HepG2 (cell line): Measurements from ENCODE around the gene TCEAL3. TPM values are rescaled to one million over a fixed set of nuclear protein-coding genes. Genes with fewer than 3 reads are reported as not detected.

Source experiments
- ATAC-seq: fragments of 200-7000 bp; cut with Tn5 transposase; 3 replicates; pipeline ENCODE4 v1.9.1; 2020; ENCODE audit warnings: mild to moderate bottlenecking, moderate library complexity
- BruUV-seq: library from RNA; stranded (reverse); fragments of 400-500 nt; replicated peaks from 2 replicates; lab custom pipeline; 2021; lab: Mats Ljungman, UMichigan
- CTCF ChIA-PET: fragments of 300-600 bp; formaldehyde crosslinking; extraction: SDS; loops from one replicate; lab custom pipeline; 2021; ENCODE audit warnings: low total read pairs, inconsistent platforms, low intra/inter-chr PET ratio; lab: Yijun Ruan, JAX
- POLR2A ChIA-PET: fragments of 350-600 bp; sonication (Branson Sonifier 250); formaldehyde crosslinking; loops from one replicate; lab custom pipeline; 2020; ENCODE audit warnings: antibody characterized with exemption, inconsistent platforms; lab: Yijun Ruan, JAX
- DNase-seq: peaks from one replicate; pipeline ENCODE4 v3.0.0-alpha.2; 2015; ENCODE audit warnings: low spot score
- FAIRE-seq: peaks from 3 replicates; lab custom pipeline; 2011; peaks lifted over from hg19 to GRCh38; lab: Jason Lieb, UNC
- H2AFZ ChIP-seq: one replicate; pipeline ENCODE4 v1.6.1; 2011; ENCODE audit warnings: low read length, inconsistent platforms
- H3K27ac ChIP-seq: fragments of 300-600 bp; 3 replicates; pipeline ENCODE4 v1.8.0; 2011; ENCODE audit warnings: mixed run types, mild to moderate bottlenecking, mixed read lengths, low read length, inconsistent platforms; ENCODE audit not compliant: insufficient read depth; ENCODE audit errors: extremely low read length
- H3K27me3 ChIP-seq, 2 experiments: fragments of 200-600 bp in 1 of 2; 2 replicates in 1 of 2; 3 replicates in 1 of 2; pipeline versions ENCODE4 v1.6.0 to v1.8.0; 2011; ENCODE audit warnings: low read length in 2 of 2, mild to moderate bottlenecking in 2 of 2, moderate library complexity in 2 of 2, inconsistent platforms in 1 of 2; ENCODE audit not compliant: insufficient read depth in 2 of 2, control insufficient read depth in 1 of 2
- H3K36me3 ChIP-seq, 2 experiments: fragments of 200-600 bp in 1 of 2; replicated peaks in 1 of 2; 2 replicates in 1 of 2; 3 replicates in 1 of 2; pipeline versions ENCODE4 v1.5.1 to v1.8.0; 2011; ENCODE audit warnings: low read length in 2 of 2, inconsistent platforms in 1 of 2; ENCODE audit not compliant: insufficient read depth in 2 of 2, control insufficient read depth in 1 of 2
- H3K4me1 ChIP-seq: 2 replicates; pipeline ENCODE4 v1.5.1; 2012; ENCODE audit warnings: low read length, inconsistent platforms; ENCODE audit not compliant: insufficient read depth
- H3K4me2 ChIP-seq: 2 replicates; pipeline ENCODE4 v1.6.0; 2011; ENCODE audit warnings: low read depth, low read length, inconsistent platforms
- H3K4me3 ChIP-seq, 3 experiments: fragments of 200-600 bp in 1 of 3; sonication (generic), shearing (Covaris generic) in 1 of 3; replicated peaks in 1 of 3; 2 replicates each; pipeline ENCODE4 v1.5.1; 2011 to 2016; ENCODE audit warnings: low read length in 3 of 3, inconsistent platforms in 2 of 3, low read depth in 2 of 3, mild to moderate bottlenecking in 2 of 3, control low read depth in 1 of 3, mixed read lengths in 1 of 3; ENCODE audit not compliant: insufficient read depth in 1 of 3
- H3K79me2 ChIP-seq: one replicate; pipeline ENCODE4 v1.6.1; 2011; ENCODE audit warnings: low read length, inconsistent platforms; ENCODE audit not compliant: insufficient read depth
- H3K9ac ChIP-seq: 2 replicates; pipeline ENCODE4 v1.6.0; 2011; ENCODE audit warnings: mild to moderate bottlenecking, low read depth, low read length, inconsistent platforms; ENCODE audit not compliant: insufficient read depth
- H3K9me3 ChIP-seq: 2 replicates; pipeline ENCODE4 v1.5.1; 2012; ENCODE audit warnings: mild to moderate bottlenecking, low read length
- H4K20me1 ChIP-seq: 2 replicates; pipeline ENCODE4 v1.6.0; 2011; ENCODE audit warnings: inconsistent platforms, mild to moderate bottlenecking, low read length, moderate library complexity; ENCODE audit not compliant: insufficient read depth
- ESRRA ChIP-seq: sonication (generic); formaldehyde crosslinking; IDR thresholded peaks from 2 replicates; pipeline ENCODE4 v1.5.1; 2020; ENCODE audit warnings: mild to moderate bottlenecking, low read depth, missing genetic modification reagents
- EZH2 ChIP-seq: conservative IDR thresholded peaks from 2 replicates; pipeline ENCODE4 v1.6.1; 2012; ENCODE audit warnings: mild to moderate bottlenecking, low read depth, low read length, moderate library complexity
- GABPA ChIP-seq, 2 experiments: IDR thresholded peaks; 2 replicates each; pipeline ENCODE4 v1.6.1; 2011 to 2016; ENCODE audit warnings: low read depth in 2 of 2, low read length in 1 of 2, missing biosample characterization in 1 of 2, missing genetic modification characterization in 1 of 2
- HDAC1 ChIP-seq: sonication (generic); formaldehyde crosslinking; IDR thresholded peaks from 2 replicates; pipeline ENCODE4 v1.5.1; 2020; ENCODE audit warnings: mild to moderate bottlenecking, missing genetic modification reagents
- IRX3 ChIP-seq: sonication (generic); formaldehyde crosslinking; IDR thresholded peaks from 2 replicates; pipeline ENCODE4 v1.8.1; 2023; ENCODE audit warnings: mild to moderate bottlenecking, low read depth, missing genetic modification reagents, borderline replicate concordance
- KMT2A ChIP-seq: sonication (generic); formaldehyde crosslinking; IDR thresholded peaks from 2 replicates; pipeline ENCODE4 v1.4.0; 2020; ENCODE audit warnings: missing genetic modification reagents
- NFE2L1 ChIP-seq: sonication (generic); formaldehyde crosslinking; IDR thresholded peaks from 2 replicates; pipeline ENCODE4 v1.4.0; 2020; ENCODE audit warnings: missing genetic modification reagents, mild to moderate bottlenecking, borderline replicate concordance
- PATZ1 ChIP-seq: sonication (generic); formaldehyde crosslinking; IDR thresholded peaks from 2 replicates; pipeline ENCODE4 v1.4.0; 2020; ENCODE audit warnings: missing genetic modification reagents
- RBM39 ChIP-seq: fragments of 200-400 bp; formaldehyde crosslinking; IDR thresholded peaks from one replicate; pipeline ENCODE4 v1.6.1; 2018; ENCODE audit warnings: antibody characterized with exemption, mild to moderate bottlenecking, low read depth, low read length; ENCODE audit not compliant: poor library complexity, severe bottlenecking
- RFX5 ChIP-seq: IDR thresholded peaks from 2 replicates; pipeline ENCODE4 v1.6.1; 2011; ENCODE audit warnings: low read depth, low read length, improper control_type of control experiment
- SKI ChIP-seq: fragments of 450-650 bp; IDR thresholded peaks from one replicate; pipeline ENCODE4 v1.6.1; 2018; ENCODE audit warnings: mild to moderate bottlenecking; ENCODE audit not compliant: partially characterized antibody
- TOE1 ChIP-seq: sonication (generic); formaldehyde crosslinking; IDR thresholded peaks from 2 replicates; pipeline ENCODE4 v1.4.0; 2020; ENCODE audit warnings: mild to moderate bottlenecking, missing genetic modification reagents
- WGBS: methylation state at CpG from one replicate; pipeline ENCODE4 v1.1.6; 2017; ENCODE audit warnings: low lambda C conversion rate; 5-methylcytosine and 5-hydroxymethylcytosine counted together
- in situ Hi-C: cut with HindIII; loops from 2 replicates; pipeline ENCODE4 v1.10.0; 2017; ENCODE audit warnings: low pct_unique_long_range_greater_than_20kb; ENCODE audit not compliant: extremely low pct_ligation_motif_present
- intact Hi-C: fragments of 100-400 bp; cut with micrococcal nuclease; formaldehyde crosslinking; loops from one replicate; pipeline ENCODE4 v1.10.0; 2022; ENCODE audit not compliant: unreplicated experiment
- polyA plus RNA-seq, 8 experiments: library from polyadenylated mRNA; depleted of rRNA in 3 of 8; stranded (reverse) in 7 of 8; unstranded in 1 of 8; fragments of >200 nt; fragmentation: Illumina TruSeq in 4 of 8; extraction: Trizol in 4 of 8; gene quantifications; 2 replicates each; pipeline versions ENCODE4 v1.2.1 to v1.2.3, GENCODE V29; 2011 to 2016; ENCODE audit warnings: low read depth in 4 of 8, missing spikeins in 1 of 8, mixed read lengths in 1 of 8; ENCODE audit not compliant: insufficient read depth in 1 of 8
- total RNA-seq, 5 experiments: library from RNA; depleted of rRNA; stranded (reverse); fragments of >200 nt; fragmentation: Illumina TruSeq; extraction: Trizol; gene quantifications; 2 replicates each; pipeline ENCODE4 v1.2.3, GENCODE V29; 2016; ENCODE audit warnings: low read depth in 1 of 5
- TF ChIP-seq, protein P1 (sequence below): sonication (generic); formaldehyde crosslinking; IDR thresholded peaks from 2 replicates; pipeline ENCODE4 v1.5.0; 2020; ENCODE audit warnings: missing genetic modification reagents
- TF ChIP-seq, protein P2 (sequence below): IDR thresholded peaks from 2 replicates; pipeline ENCODE4 v1.4.0; 2020; ENCODE audit warnings: mild to moderate bottlenecking, missing genetic modification reagents
- TF ChIP-seq, protein P3 (sequence below): sonication (generic); formaldehyde crosslinking; IDR thresholded peaks from 2 replicates; pipeline ENCODE4 v1.5.0; 2020; ENCODE audit warnings: missing genetic modification reagents

Gene TCEAL3
- total and polyA plus RNA-seq, 2 of the 13 experiments (the other 11 are each of a cell fraction or from before 2014, with no cell fraction given), result 0.09 to 0.12 TPM

- POLR2A ChIA-PET, result no interaction called here
- H2AFZ ChIP-seq, result no peak overlapping the region
- TF ChIP-seq NFE2L1, result no peak
- TF ChIP-seq, protein P1, sequence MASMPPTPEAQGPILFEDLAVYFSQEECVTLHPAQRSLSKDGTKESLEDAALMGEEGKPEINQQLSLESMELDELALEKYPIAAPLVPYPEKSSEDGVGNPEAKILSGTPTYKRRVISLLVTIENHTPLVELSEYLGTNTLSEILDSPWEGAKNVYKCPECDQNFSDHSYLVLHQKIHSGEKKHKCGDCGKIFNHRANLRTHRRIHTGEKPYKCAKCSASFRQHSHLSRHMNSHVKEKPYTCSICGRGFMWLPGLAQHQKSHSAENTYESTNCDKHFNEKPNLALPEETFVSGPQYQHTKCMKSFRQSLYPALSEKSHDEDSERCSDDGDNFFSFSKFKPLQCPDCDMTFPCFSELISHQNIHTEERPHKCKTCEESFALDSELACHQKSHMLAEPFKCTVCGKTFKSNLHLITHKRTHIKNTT, result no peak
- TF ChIP-seq RFX5, result no peak
- no peak for TF ChIP-seq IRX3 (CRISPR knock-in tag)
- TF ChIP-seq, protein P2, sequence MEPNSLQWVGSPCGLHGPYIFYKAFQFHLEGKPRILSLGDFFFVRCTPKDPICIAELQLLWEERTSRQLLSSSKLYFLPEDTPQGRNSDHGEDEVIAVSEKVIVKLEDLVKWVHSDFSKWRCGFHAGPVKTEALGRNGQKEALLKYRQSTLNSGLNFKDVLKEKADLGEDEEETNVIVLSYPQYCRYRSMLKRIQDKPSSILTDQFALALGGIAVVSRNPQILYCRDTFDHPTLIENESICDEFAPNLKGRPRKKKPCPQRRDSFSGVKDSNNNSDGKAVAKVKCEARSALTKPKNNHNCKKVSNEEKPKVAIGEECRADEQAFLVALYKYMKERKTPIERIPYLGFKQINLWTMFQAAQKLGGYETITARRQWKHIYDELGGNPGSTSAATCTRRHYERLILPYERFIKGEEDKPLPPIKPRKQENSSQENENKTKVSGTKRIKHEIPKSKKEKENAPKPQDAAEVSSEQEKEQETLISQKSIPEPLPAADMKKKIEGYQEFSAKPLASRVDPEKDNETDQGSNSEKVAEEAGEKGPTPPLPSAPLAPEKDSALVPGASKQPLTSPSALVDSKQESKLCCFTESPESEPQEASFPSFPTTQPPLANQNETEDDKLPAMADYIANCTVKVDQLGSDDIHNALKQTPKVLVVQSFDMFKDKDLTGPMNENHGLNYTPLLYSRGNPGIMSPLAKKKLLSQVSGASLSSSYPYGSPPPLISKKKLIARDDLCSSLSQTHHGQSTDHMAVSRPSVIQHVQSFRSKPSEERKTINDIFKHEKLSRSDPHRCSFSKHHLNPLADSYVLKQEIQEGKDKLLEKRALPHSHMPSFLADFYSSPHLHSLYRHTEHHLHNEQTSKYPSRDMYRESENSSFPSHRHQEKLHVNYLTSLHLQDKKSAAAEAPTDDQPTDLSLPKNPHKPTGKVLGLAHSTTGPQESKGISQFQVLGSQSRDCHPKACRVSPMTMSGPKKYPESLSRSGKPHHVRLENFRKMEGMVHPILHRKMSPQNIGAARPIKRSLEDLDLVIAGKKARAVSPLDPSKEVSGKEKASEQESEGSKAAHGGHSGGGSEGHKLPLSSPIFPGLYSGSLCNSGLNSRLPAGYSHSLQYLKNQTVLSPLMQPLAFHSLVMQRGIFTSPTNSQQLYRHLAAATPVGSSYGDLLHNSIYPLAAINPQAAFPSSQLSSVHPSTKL (CRISPR knock-in tag), result no peak
- no peak for TF ChIP-seq TOE1 (CRISPR knock-in tag)
- no peak for TF ChIP-seq ESRRA (CRISPR knock-in tag)
- no peak for TF ChIP-seq RBM39
- no peak for TF ChIP-seq KMT2A (CRISPR knock-in tag)
- TF ChIP-seq, protein P3, sequence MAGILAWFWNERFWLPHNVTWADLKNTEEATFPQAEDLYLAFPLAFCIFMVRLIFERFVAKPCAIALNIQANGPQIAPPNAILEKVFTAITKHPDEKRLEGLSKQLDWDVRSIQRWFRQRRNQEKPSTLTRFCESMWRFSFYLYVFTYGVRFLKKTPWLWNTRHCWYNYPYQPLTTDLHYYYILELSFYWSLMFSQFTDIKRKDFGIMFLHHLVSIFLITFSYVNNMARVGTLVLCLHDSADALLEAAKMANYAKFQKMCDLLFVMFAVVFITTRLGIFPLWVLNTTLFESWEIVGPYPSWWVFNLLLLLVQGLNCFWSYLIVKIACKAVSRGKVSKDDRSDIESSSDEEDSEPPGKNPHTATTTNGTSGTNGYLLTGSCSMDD (CRISPR knock-in tag), result no peak
- TF ChIP-seq SKI, result no peak
- no peak for TF ChIP-seq EZH2
- TF ChIP-seq PATZ1 (CRISPR knock-in tag), result no peak
- TF ChIP-seq HDAC1 (CRISPR knock-in tag), result no peak
- no peak for TF ChIP-seq GABPA (IDR thresholded peaks at IDR 0.05; ENCODE audit: low read depth, low read length)
- TF ChIP-seq GABPA (CRISPR knock-in tag; IDR thresholded peaks at IDR 0.05; ENCODE audit: low read depth), result no peak
- H3K9me3 ChIP-seq, result no peaks in the 10 kb centered on the region
- no peaks in the 10 kb centered on the region for H4K20me1 ChIP-seq
- ATAC-seq (no peak), FAIRE-seq (no peak), DNase-seq (no peak)
- H3K27me3 ChIP-seq, result no peaks in the 10 kb centered on the region
- CTCF ChIA-PET, result no interaction called here
- no peak overlapping the region for H3K27ac ChIP-seq
- intact Hi-C loops (no loop called here), in situ Hi-C loops (no loop called here)
- no peak overlapping the region for H3K4me3 ChIP-seq
- no peak overlapping the region for H3K4me2 ChIP-seq
- WGBS, result 100% methylated on average over 1 of the region's 1 CpG
- no TSS peak for BruUV-seq
- no peak overlapping the region for H3K9ac ChIP-seq
- H3K79me2 ChIP-seq, result no peaks in the 10 kb centered on the region
- H3K36me3 ChIP-seq, result no peaks in the 10 kb centered on the region
- H3K4me1 ChIP-seq, result no peaks in the 10 kb centered on the region
Measured at GRCh38 chrX:103613362-103613890, 5.7 kb downstream of the TCEAL3 start.
